Fibroblast of skin of back (primary cell): ENCODE data around the gene KRTAP27-1. TPM values are rescaled to one million over a fixed set of nuclear protein-coding genes. Genes with fewer than 3 reads are reported as not detected.

Source experiments
- DNase-seq: peaks from one replicate; pipeline ENCODE4 v3.0.0-alpha.2; 2013
- polyA plus RNA-seq, 2 experiments: library from polyadenylated mRNA; unstranded; fragments of 120-200 nt; gene quantifications; one replicate each; pipeline ENCODE4 v1.2.1, GENCODE V29; 2013; ENCODE audit not compliant: insufficient read length in 2 of 2

Gene KRTAP27-1, protein sequence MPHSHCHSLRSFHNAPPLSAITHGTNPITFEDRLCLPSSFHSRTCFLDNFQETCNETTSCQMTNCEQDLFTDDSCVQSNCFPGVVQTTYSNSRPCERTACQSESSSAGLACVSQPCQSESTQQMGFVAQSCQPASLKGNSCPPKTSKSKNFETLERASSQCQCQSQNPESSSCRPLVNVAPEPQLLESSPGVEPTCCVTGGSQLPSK
- not detected for polyA plus RNA-seq (2013, experiment 1 of 2; ENCODE audit: insufficient read length)
- polyA plus RNA-seq (2013, experiment 2 of 2; ENCODE audit: insufficient read length), result not detected

GRCh38 chr21:30337276-30337744, at the start of gene KRTAP27-1:
KRTAP27-1 (minus strand) TSS chr21:30337694; CDS start chr21:30337668, 26 bp downstream.
- DNase-seq, result no peak

DNA sequence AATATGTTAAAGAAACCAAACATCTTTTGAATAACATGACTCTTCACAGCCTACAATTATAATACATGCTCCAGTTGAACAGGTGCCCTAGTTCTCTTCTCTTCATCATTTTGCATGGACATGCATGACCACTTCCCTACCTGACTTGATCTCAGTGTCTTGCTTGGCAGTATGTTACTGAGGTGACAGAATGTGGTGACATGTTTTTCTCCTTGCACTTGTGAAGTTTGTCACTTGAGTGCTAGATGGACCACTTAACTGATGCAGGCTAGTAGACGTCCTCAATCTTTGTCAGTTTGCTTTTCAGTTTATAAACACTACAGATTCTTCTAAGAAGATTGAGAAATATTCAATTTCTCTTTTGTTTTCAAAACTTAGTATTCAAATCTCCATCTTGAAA, 44.7 kb upstream of the KRTAP27-1 start:
- DNase-seq, result no peak

GRCh38 chr21:30372139-30372770, 34.8 kb upstream of the KRTAP27-1 start, which contains the start of gene KRTAP13-2:
KRTAP13-2 (minus strand) TSS chr21:30372271; CDS start chr21:30372213, 58 bp downstream.
- no peak for DNase-seq

- DNase-seq, result no peak
These were observed 18.4 kb upstream of the KRTAP27-1 start for GRCh38 chr21:30355906-30356305.

DNA sequence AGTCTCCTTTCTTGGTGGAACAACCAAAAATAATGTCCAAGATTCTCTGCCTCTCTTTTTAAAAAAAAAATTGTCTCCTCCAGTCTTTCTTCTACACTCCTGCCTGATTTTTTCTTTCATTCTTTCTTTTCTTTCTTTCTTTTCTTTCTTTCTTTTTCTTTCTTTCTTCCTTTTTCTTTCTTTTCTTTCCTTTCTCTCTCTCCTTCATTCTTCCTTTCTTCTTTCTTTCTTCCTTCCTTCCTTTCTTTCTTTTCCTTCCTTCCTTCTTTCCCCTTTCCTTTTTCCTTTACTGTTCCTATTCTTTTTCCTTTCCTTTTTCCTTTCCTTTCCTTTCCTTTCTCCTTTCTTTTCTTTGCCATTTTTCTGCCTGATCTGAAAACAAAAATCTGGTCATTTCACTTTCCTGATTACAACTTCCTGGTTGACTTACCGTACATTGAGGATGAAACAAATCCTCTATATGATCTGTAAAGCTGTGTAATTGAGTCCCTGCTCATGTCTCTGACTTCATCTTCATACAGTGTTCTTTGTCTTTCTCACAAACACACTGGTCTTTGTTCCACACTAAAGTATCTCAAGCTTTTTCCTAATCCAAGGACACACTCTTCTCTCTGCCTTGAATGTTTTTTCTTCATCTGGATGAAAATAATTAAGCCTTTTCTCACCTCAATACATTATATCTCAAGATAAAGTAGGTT, 17.0 kb upstream of the KRTAP27-1 start:
- DNase-seq, result no peak

- DNase-seq, result no peak
These were observed 14.0 kb upstream of the KRTAP27-1 start for GRCh38 chr21:30351534-30351933.

DNA sequence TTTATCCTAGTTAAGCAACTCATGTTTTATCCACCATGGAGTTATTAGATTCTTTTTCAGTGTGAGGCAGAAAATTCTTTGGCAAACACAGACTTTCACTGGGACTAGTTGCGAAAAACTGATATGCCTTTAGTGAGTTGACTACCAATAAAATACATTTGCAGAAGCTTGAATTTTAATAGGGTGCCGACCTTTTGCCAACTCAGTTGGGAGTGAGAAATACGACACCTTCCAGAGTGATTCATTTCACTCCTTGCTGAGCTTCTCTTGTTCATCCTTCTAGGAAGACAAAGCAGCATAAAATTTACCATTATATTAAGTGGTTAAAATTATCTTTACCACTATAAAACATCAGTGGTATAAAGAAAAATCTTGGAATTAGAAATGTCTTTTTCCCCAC, 12.1 kb upstream of the KRTAP27-1 start:
- DNase-seq, result peak; percentile 21

DNA sequence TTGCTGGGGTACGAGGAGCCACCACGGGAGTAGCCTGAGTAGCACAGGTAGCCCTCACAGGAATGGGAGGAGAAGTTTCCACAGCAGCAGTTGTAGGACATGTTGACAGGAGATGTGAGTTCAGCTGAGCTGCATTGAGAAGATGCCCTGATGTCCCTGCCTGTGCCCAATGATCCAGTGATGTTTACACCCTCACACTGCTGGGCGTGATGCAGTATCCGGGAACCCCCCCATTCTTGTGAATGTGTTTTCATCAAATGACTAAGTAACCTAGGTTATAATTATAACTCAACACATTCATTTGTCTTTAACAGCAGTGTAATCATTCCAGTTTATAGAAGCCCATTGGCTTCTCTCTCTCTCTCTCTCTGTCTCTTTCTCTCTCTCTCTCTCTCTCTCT, 11.0 kb upstream of the KRTAP27-1 start, which contains the start of gene KRTAP23-1:
Gene KRTAP23-1 (minus strand): TSS at position 101 of the 400 bp plus-strand sequence. CDS start 0 bp downstream, at position 101.
- no peak for DNase-seq

DNA sequence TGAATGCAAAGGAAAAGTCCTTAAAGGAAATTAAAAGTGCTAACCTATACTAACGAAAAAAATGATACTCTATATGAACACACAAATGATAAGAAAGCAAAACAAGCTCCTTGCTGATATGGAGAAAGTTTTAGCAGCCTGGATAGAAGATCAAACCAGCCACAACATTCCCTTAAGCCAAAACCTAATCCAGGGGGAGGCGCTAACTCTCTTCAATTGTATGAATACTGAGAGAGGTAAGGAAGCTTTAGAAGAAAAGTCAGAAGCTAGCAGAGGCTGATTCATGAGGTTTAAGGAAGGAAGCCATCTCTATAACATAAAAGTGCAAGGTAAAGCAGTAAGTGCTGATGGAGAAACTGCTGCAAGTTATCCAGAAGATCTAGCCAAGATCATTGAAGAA, 7.5 kb upstream of the KRTAP27-1 start:
- no peak for DNase-seq

GRCh38 chr21:30340714-30341573, 3.5 kb upstream of the KRTAP27-1 start:
- DNase-seq, result peak; percentile 53

DNA sequence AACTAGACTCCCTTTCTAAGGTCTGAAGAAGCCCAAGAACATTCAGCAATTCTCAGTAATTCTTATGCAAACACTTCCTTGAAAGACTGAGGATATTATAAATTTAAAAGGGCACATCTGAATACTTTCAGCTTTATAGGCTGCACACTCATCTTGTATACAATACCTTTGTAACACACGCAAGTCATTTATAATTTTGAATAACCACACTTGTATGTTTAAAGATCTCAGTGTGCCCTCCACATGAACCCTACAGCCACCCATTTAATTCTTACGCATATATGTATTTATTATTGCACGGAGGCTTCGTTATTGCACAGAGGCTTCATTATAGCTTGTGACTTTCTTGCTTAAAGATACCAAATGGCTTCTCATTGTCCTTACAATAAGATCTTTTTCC, 1.2 kb upstream of the KRTAP27-1 start:
- DNase-seq, result no peak

- DNase-seq, result no peak
These were observed 278 bp upstream of the KRTAP27-1 start for GRCh38 chr21:30337772-30338171.

DNA sequence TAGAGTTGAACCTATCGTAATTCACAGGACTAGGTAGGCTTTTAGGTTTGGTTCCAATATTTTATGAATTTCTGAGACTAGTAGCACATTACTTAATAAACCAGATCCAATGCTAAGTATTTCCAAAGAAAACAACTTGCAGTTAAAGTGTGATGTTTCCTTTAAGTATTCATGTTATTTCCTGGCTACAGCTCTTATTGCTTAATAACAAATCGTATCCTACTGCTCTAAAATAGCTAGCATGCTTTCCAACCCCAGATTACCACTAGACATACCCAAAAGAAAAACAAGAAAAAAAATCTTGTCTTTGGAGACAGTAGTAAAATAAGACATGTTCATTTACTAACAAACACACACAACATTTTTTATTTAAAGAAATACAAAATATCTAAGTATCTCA, 898 bp downstream of the KRTAP27-1 start:
- peak; percentile 88 for DNase-seq

GRCh38 chr21:30333736-30334135, 3.8 kb downstream of the KRTAP27-1 start:
- DNase-seq, result peak; percentile 70

GRCh38 chr21:30332681-30333080, 4.8 kb downstream of the KRTAP27-1 start:
- peak; percentile 86 for DNase-seq

GRCh38 chr21:30329203-30329875, 8.2 kb downstream of the KRTAP27-1 start:
- peak; percentile 69 for DNase-seq

DNA sequence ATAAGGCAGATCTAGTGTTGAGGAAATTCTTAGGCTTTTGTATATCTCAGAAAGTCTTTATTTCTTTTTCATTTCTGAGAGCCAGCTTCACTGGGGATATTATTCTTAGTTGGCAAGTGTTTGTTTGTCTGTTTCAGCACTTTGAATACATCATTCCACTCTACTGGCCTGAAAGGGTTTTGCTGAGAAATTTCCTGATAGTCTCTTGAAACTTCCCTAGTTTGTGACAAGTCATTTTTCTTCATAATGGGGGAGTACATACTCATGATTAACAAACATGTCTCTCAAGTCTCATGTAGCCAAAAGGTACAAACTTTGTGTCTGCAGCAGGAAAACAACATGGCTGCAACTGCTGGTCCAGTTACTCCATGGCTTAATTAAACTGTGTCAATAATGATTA, 11.1 kb downstream of the KRTAP27-1 start:
- no peak for DNase-seq

- DNase-seq, result no peak
These were observed 17.3 kb downstream of the KRTAP27-1 start, which contains the start of gene KRTAP26-1 for GRCh38 chr21:30320215-30320614. KRTAP26-1 (minus strand) TSS chr21:30320315; CDS start chr21:30320035, 280 bp downstream.

DNA sequence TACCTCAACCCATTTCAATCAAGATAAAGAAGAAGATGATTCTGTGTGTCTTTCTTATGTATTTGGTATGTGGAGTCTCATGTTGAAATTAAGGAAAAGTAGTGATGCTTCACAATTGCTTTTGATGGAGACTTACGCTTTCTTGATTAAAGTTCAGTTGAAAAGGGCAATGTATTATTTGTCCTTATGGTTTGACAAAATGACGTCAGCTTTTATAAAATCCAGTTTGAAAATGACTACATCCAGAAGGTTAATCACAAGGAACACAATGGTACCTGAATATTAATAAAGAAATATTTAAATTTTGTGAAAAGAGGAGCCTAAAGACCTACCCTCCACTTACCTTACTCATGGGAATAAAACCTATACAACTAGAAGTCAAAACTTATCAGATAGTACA, 21.8 kb downstream of the KRTAP27-1 start:
- DNase-seq, result no peak

- no peak for DNase-seq
These were observed 30.6 kb downstream of the KRTAP27-1 start for GRCh38 chr21:30306884-30307283.

GRCh38 chr21:30305136-30305535, 32.4 kb downstream of the KRTAP27-1 start:
- DNase-seq, result no peak

GRCh38 chr21:30289215-30289614, 48.3 kb downstream of the KRTAP27-1 start, which contains the start of gene KRTAP25-1:
KRTAP25-1 (minus strand) TSS chr21:30289514; CDS start chr21:30289490, 24 bp downstream.
- no peak for DNase-seq
